MCF 10A (cell line): ENCODE measurements around the gene NFASC. TPM values are rescaled to one million over a fixed set of nuclear protein-coding genes. Genes with fewer than 3 reads are reported as not detected.

Source experiments
- BruUV-seq: library from RNA; stranded (reverse); fragments of 400-500 nt; replicated peaks from 2 replicates; lab custom pipeline; 2021; lab: Mats Ljungman, UMichigan
- CTCF ChIA-PET: fragments of 300-600 bp; sonication (Branson Sonifier 250); formaldehyde crosslinking; extraction: SDS; loops from one replicate; lab custom pipeline; 2021; ENCODE audit warnings: antibody characterized with exemption, inconsistent platforms; lab: Yijun Ruan, JAX
- POLR2A ChIA-PET: fragments of 300-600, 350-650 bp; sonication (Branson Sonifier 250); formaldehyde crosslinking; extraction: SDS; loops from one replicate; lab custom pipeline; 2020; ENCODE audit warnings: antibody characterized with exemption, inconsistent platforms; lab: Yijun Ruan, JAX
- DNase-seq: peaks from one replicate; pipeline ENCODE4 v3.0.0-alpha.2; 2018; ENCODE audit not compliant: unreplicated experiment
- H3K27ac Mint-ChIP-seq: one replicate; pipeline ENCODE4 v1.8.0; 2022; ENCODE audit warnings: mild to moderate bottlenecking, low read depth, mixed read lengths; ENCODE audit not compliant: unreplicated experiment
- H3K27me3 Mint-ChIP-seq: one replicate; pipeline ENCODE4 v1.8.0; 2022; ENCODE audit warnings: mixed read lengths; ENCODE audit not compliant: insufficient read depth, unreplicated experiment
- H3K36me3 Mint-ChIP-seq: one replicate; pipeline ENCODE4 v1.8.0; 2022; ENCODE audit warnings: mild to moderate bottlenecking, moderate library complexity, mixed read lengths; ENCODE audit not compliant: insufficient read depth, unreplicated experiment
- H3K4me1 Mint-ChIP-seq: one replicate; pipeline ENCODE4 v1.8.0; 2022; ENCODE audit warnings: mixed read lengths; ENCODE audit not compliant: insufficient read depth, unreplicated experiment
- H3K4me3 Mint-ChIP-seq: one replicate; pipeline ENCODE4 v1.8.0; 2022; ENCODE audit warnings: mild to moderate bottlenecking, moderate library complexity, mixed read lengths; ENCODE audit not compliant: unreplicated experiment
- H3K9me3 Mint-ChIP-seq: one replicate; pipeline ENCODE4 v1.8.0; 2022; ENCODE audit warnings: mixed read lengths; ENCODE audit not compliant: unreplicated experiment
- intact Hi-C: fragments of 100-400 bp; cut with micrococcal nuclease; formaldehyde crosslinking; loops from 2 replicates; pipeline ENCODE4 v1.14.1; 2022
- total RNA-seq: library from RNA; stranded (reverse); gene quantifications from 2 replicates; pipeline ENCODE4 v1.2.3, GENCODE V29; 2022
- TF ChIP-seq, protein P1 (sequence below): fragments of 200-600 bp; IDR thresholded peaks from one replicate; pipeline ENCODE4 v1.8.0; 2022; ENCODE audit warnings: antibody characterized with exemption, mild to moderate bottlenecking; ENCODE audit not compliant: unreplicated experiment

The NFASC gene
- total RNA-seq, 1 experiment from 2014 or later: 0.98 TPM

DNA sequence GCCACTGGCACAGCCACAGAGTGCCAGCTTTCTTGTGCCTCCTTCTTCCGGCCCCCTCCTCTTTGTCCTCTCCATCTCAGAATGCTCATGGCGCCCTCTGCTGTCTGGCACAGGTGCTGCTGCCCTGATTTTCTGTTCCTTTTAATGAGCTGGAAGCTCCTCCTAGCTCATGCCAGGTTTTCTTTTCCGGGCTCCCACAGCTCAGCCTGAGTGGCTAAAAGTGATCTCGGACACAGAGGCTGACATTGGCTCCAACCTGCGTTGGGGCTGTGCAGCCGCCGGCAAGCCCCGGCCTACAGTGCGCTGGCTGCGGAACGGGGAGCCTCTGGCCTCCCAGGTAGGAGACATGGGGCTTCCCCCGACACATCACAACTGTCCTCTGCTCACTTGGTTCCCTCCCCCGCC, 191.0 kb downstream of the NFASC start:
- TF ChIP-seq, protein P1, sequence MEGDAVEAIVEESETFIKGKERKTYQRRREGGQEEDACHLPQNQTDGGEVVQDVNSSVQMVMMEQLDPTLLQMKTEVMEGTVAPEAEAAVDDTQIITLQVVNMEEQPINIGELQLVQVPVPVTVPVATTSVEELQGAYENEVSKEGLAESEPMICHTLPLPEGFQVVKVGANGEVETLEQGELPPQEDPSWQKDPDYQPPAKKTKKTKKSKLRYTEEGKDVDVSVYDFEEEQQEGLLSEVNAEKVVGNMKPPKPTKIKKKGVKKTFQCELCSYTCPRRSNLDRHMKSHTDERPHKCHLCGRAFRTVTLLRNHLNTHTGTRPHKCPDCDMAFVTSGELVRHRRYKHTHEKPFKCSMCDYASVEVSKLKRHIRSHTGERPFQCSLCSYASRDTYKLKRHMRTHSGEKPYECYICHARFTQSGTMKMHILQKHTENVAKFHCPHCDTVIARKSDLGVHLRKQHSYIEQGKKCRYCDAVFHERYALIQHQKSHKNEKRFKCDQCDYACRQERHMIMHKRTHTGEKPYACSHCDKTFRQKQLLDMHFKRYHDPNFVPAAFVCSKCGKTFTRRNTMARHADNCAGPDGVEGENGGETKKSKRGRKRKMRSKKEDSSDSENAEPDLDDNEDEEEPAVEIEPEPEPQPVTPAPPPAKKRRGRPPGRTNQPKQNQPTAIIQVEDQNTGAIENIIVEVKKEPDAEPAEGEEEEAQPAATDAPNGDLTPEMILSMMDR: peak; percentile 99
- BruUV-seq: no TSS peak
- Mint-ChIP-seq H3K9me3 (no peaks in the 10 kb centered on the region), H3K27ac (no peak overlapping the region), H3K36me3 (no peaks in the 10 kb centered on the region), H3K4me3 (no peak overlapping the region), H3K27me3 (peaks cover 21% of the 10 kb centered on the region), H3K4me1 (no peaks in the 10 kb centered on the region)
- peak; percentile 85 for DNase-seq
- ChIA-PET POLR2A (interaction anchor here (0.6 to 2.9 kb wide), 9 partner anchors 11 to 195 kb away, joined by 3 to 15 read pairs (median 4); partner anchors contain the start of gene RBBP5), CTCF (interaction anchor here (0.6 to 6.6 kb wide), 103 partner anchors 8 to 1925 kb away, joined by 3 to 331 read pairs (median 5); partner anchors contain the start of genes CNTN2, RBBP5 and TMEM81)
- intact Hi-C loops: loop anchor here (1.0 kb wide), 3 partner anchors 72 to 195 kb away; no protein-coding TSS in a partner anchor

DNA sequence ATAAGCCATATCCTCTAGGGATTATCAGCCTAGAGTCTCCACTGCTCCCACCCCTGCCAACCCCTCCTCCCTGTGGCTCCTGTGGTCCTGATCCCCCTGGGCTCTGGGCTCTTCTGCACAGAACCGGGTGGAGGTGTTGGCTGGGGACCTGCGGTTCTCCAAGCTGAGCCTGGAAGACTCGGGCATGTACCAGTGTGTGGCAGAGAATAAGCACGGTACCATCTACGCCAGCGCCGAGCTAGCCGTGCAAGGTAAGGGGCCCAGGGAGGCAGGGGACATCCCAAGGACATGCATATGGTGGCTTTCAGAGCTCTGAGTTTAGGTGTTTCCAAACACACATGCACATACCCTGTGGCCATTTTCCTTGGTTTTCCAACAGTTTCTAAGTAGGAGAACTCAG, 191.7 kb downstream of the NFASC start:
- H3K4me1 Mint-ChIP-seq: no peaks in the 10 kb centered on the region
- H3K4me3 Mint-ChIP-seq: no peak overlapping the region
- ChIA-PET CTCF (interaction anchor here (0.6 to 6.6 kb wide), 70 partner anchors 12 to 1926 kb away, joined by 3 to 331 read pairs (median 7); partner anchors contain the start of genes CNTN2, RBBP5 and TMEM81), POLR2A (interaction anchor here (1.5 to 2.9 kb wide), 5 partner anchors 10 to 73 kb away, joined by 3 to 15 read pairs (median 6); partner anchors contain the start of gene RBBP5)
- no TSS peak for BruUV-seq
- no peak overlapping the region for H3K27ac Mint-ChIP-seq
- TF ChIP-seq, protein P1: no peak
- intact Hi-C loops: no loop called here
- no peaks in the 10 kb centered on the region for H3K36me3 Mint-ChIP-seq
- no peaks in the 10 kb centered on the region for H3K9me3 Mint-ChIP-seq
- no peak for DNase-seq
- H3K27me3 Mint-ChIP-seq: peaks cover 14% of the 10 kb centered on the region

GRCh38 chr1:205062895-205063294, 192.2 kb downstream of the NFASC start:
- Mint-ChIP-seq H3K9me3 (no peaks in the 10 kb centered on the region), H3K4me3 (no peak overlapping the region), H3K36me3 (no peaks in the 10 kb centered on the region), H3K27me3 (peaks cover 10% of the 10 kb centered on the region), H3K4me1 (no peaks in the 10 kb centered on the region), H3K27ac (no peak overlapping the region)
- intact Hi-C loops: no loop called here
- ChIA-PET POLR2A (interaction anchor here (1.5 to 2.9 kb wide), 3 partner anchors 10 to 71 kb away, joined by 3 to 15 read pairs (median 6); partner anchors contain the start of gene RBBP5), CTCF (interaction anchor here (0.6 to 6.6 kb wide), 32 partner anchors 13 to 254 kb away, joined by 3 to 331 read pairs (median 19); partner anchors contain the start of genes CNTN2, RBBP5 and TMEM81)
- DNase-seq: no peak
- no TSS peak for BruUV-seq
- TF ChIP-seq, protein P1: no peak

DNA sequence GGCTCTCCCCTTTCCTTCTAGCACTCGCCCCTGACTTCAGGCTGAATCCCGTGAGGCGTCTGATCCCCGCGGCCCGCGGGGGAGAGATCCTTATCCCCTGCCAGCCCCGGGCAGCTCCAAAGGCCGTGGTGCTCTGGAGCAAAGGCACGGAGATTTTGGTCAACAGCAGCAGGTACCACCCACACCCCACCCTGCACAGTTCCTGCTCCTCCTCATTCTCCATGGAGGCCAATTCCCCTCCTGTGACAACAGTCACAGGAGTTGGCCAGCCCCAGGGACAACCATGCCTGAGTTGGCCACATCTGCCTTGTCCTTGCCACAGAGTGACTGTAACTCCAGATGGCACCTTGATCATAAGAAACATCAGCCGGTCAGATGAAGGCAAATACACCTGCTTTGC, 193.6 kb downstream of the NFASC start:
- ChIA-PET POLR2A (interaction anchor here (2.9 kb wide), 1 partner anchor 57 kb away, joined by 15 read pairs; the partner anchor contains the start of gene RBBP5), CTCF (interaction anchor here (0.8 to 6.6 kb wide), 6 partner anchors 11 to 90 kb away, joined by 3 to 331 read pairs (median 146); partner anchors contain the start of gene TMEM81)
- peaks cover under 1% of the 10 kb centered on the region for H3K27me3 Mint-ChIP-seq
- TF ChIP-seq, protein P1: no peak
- H3K4me1 Mint-ChIP-seq: peaks cover 5% of the 10 kb centered on the region
- no peaks in the 10 kb centered on the region for H3K9me3 Mint-ChIP-seq
- intact Hi-C loops: no loop called here
- no TSS peak for BruUV-seq
- H3K27ac Mint-ChIP-seq: no peak overlapping the region
- H3K36me3 Mint-ChIP-seq: no peaks in the 10 kb centered on the region
- H3K4me3 Mint-ChIP-seq: no peak overlapping the region
- DNase-seq: no peak
